K562 (cell line): Measurements from ENCODE around the gene VARS1. TPM values are rescaled to one million over a fixed set of nuclear protein-coding genes. Genes with fewer than 3 reads are reported as not detected.

Experiments used
- ADNP ChIP-seq: fragments of 200-800 bp; sonication (Bioruptor generic); IDR thresholded peaks from 2 replicates; pipeline ENCODE4 v1.6.1; 2016; ENCODE audit warnings: missing genetic modification characterization, missing compliant biosample characterization
- AFF1 ChIP-seq, 2 experiments: fragments of 450-650 bp; IDR thresholded peaks; 2 replicates each; pipeline ENCODE4 v1.6.1; 2018; ENCODE audit warnings: mild to moderate bottlenecking in 2 of 2, low read depth in 1 of 2; ENCODE audit not compliant: partially characterized antibody in 2 of 2
- BCOR ChIP-seq: fragments of 450-650 bp; IDR thresholded peaks from 2 replicates; pipeline ENCODE4 v1.6.1; 2016
- CEBPB ChIP-seq: fragments of 450-650 bp; IDR thresholded peaks from 2 replicates; pipeline ENCODE4 v1.6.1; 2016; ENCODE audit warnings: missing genetic modification characterization, missing compliant biosample characterization
- CREB5 ChIP-seq: fragments of 250-450 bp; sonication (Bioruptor Pico); IDR thresholded peaks from 2 replicates; pipeline ENCODE4 v1.5.0; 2020; ENCODE audit warnings: mild to moderate bottlenecking
- CTBP1 ChIP-seq: fragments of 450-650 bp; IDR thresholded peaks from 2 replicates; pipeline ENCODE4 v1.6.1; 2016; ENCODE audit warnings: borderline replicate concordance
- E2F6 ChIP-seq, 2 experiments: IDR thresholded peaks; 2 replicates each; pipeline ENCODE4 v1.6.1; 2011; ENCODE audit warnings: borderline replicate concordance in 1 of 2, control low read depth in 1 of 2, low read depth in 1 of 2, low read length in 1 of 2, mild to moderate bottlenecking in 1 of 2, mixed read lengths in 1 of 2, moderate library complexity in 1 of 2; ENCODE audit not compliant: insufficient read depth in 1 of 2, insufficient read length in 1 of 2, poor library complexity in 1 of 2, severe bottlenecking in 1 of 2; ENCODE audit errors: extremely low read depth in 1 of 2
- KDM2B ChIP-seq: fragments of 250-450 bp; sonication (Bioruptor Pico); IDR thresholded peaks from 2 replicates; pipeline ENCODE4 v1.8.0; 2021; ENCODE audit warnings: mild to moderate bottlenecking, moderate library complexity
- KLF10 ChIP-seq: fragments of 250-450 bp; sonication (Bioruptor Pico); IDR thresholded peaks from 2 replicates; pipeline ENCODE4 v1.6.1; 2021; ENCODE audit warnings: matching md5 sums
- MCM2 ChIP-seq: fragments of 450-650 bp; IDR thresholded peaks from 2 replicates; pipeline ENCODE4 v1.6.1; 2017; ENCODE audit warnings: low read depth, mild to moderate bottlenecking
- SAFB ChIP-seq: fragments of 200-400 bp; formaldehyde crosslinking; IDR thresholded peaks from 2 replicates; pipeline ENCODE4 v1.6.1; 2017; ENCODE audit warnings: low read depth, low read length, borderline replicate concordance
- SMARCC2 ChIP-seq: fragments of 450-650 bp; IDR thresholded peaks from 2 replicates; pipeline ENCODE4 v1.6.1; 2017; ENCODE audit warnings: antibody characterized with exemption, moderate library complexity, mild to moderate bottlenecking, low read depth
- TCF3 ChIP-seq: sonication (generic); formaldehyde crosslinking; IDR thresholded peaks from 2 replicates; pipeline ENCODE4 v1.4.0; 2020; ENCODE audit warnings: mild to moderate bottlenecking, missing genetic modification reagents
- ZBTB5 ChIP-seq: fragments of 450-650 bp; IDR thresholded peaks from 2 replicates; pipeline ENCODE4 v1.6.1; 2017; ENCODE audit warnings: antibody characterized with exemption
- ZFP1 ChIP-seq: fragments of 450-650 bp; formaldehyde crosslinking; IDR thresholded peaks from 2 replicates; pipeline ENCODE4 v1.4.0; 2020; ENCODE audit warnings: mild to moderate bottlenecking, mixed read lengths
- ZFP36 ChIP-seq: fragments of 150-350 bp; IDR thresholded peaks from 2 replicates; pipeline ENCODE4 v1.6.1; 2018; ENCODE audit warnings: low read length, low read depth; ENCODE audit not compliant: partially characterized antibody
- ZFPM2 ChIP-seq: fragments of 250-450 bp; sonication (Bioruptor Pico); IDR thresholded peaks from 2 replicates; pipeline ENCODE4 v1.5.1; 2022; ENCODE audit warnings: mild to moderate bottlenecking
- ZKSCAN1 ChIP-seq: fragments of 150-350 bp; IDR thresholded peaks from 2 replicates; pipeline ENCODE4 v1.6.1; 2016; ENCODE audit warnings: low read depth, low read length
- ZNF174 ChIP-seq: fragments of 250-450 bp; sonication (Bioruptor Pico); IDR thresholded peaks from 2 replicates; pipeline ENCODE4 v1.4.0; 2020; ENCODE audit warnings: mild to moderate bottlenecking
- ZNF23 ChIP-seq: fragments of 250-450 bp; sonication (Bioruptor Pico); IDR thresholded peaks from 2 replicates; pipeline ENCODE4 v1.4.0; 2020; ENCODE audit warnings: mild to moderate bottlenecking
- ZNF3 ChIP-seq: fragments of 250-450 bp; sonication (Bioruptor Pico); IDR thresholded peaks from 2 replicates; pipeline ENCODE4 v1.5.0; 2021; ENCODE audit warnings: mild to moderate bottlenecking, moderate library complexity
- polyA plus RNA-seq, 8 experiments: library from polyadenylated mRNA; depleted of rRNA in 4 of 8; stranded (reverse) in 5 of 8; unstranded in 3 of 8; fragments of >200 nt; fragmentation: Nextera tagmentation in 2 of 8; fragmentation: Illumina TruSeq in 1 of 8; extraction: Ambion mirVana in 2 of 8; extraction: Trizol in 1 of 8; gene quantifications; 2 replicates each; pipeline versions ENCODE4 v1.2.1 to v1.2.3, GENCODE V29; 2011 to 2014; ENCODE audit warnings: inconsistent platforms in 1 of 8, missing spikeins in 1 of 8
- total RNA-seq, 7 experiments: library from RNA; depleted of rRNA in 6 of 7; stranded (reverse); fragments of >200 nt in 6 of 7; fragmentation: Illumina TruSeq in 2 of 7; extraction: Trizol in 2 of 7; gene quantifications; 2 replicates each; pipeline versions ENCODE4 v1.2.1 to v1.2.3, GENCODE V29; 2011 to 2021; ENCODE audit warnings: low replicate concordance in 1 of 7

VARS1 gene
- total and polyA plus RNA-seq, 9 of the 15 experiments (the other 6 are each of a cell fraction or from before 2014, with no cell fraction given), result 2.9 to 488 (median 130) TPM

DNA sequence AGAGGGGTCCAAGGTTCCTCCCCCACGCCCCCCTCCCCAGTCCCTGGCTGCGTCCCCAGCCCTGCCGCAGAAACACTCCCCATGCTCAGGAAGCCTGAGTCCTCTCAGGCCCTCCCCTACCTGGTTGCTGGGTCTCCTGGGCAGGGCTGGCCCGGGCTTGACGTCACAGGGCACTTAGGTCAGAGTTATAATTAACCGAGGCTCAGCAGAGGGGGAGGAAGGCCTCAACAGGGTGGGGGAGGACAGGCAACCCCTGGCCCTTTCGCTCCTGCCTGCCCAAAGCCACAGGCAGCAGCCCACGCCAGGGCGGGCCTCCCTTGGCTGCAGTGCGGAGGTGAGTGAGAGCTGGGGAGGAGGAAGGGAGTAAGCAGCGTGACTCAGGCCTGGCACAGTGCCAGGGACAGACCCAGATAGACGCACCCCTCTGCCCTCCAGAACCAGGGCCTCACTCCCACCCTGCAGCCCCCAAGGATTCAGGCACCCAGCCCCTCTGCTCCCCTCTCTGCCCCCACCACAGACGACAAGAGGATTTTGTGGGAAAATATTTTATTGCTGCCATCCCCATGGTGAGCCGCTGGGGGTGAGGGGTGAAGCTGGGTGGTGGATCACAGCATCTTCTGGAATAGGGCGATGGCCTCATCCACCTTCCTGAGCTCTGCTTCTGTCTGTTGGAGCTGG is 18.4 kb downstream of the VARS1 start, which contains the start of gene VWA7 (continued):
- peak; percentile 57 for TF ChIP-seq ZFP36
- TF ChIP-seq ZFP1 (CRISPR knock-in tag), result no peak
- TF ChIP-seq ZBTB5, result no peak
- no peak for TF ChIP-seq MCM2
- peak; percentile 84 for TF ChIP-seq BCOR
- no peak for TF ChIP-seq ADNP (tag)
- TF ChIP-seq ZFPM2 (CRISPR knock-in tag), result peak; percentile 35; the same call in 1 of the 2 replicates
- TF ChIP-seq KDM2B (CRISPR knock-in tag), result no peak
- peak; percentile 40 to 57 for TF ChIP-seq E2F6 (IDR thresholded peaks at IDR 0.05; ENCODE audit: borderline replicate concordance in 1 of 2, extremely low read depth in 1 of 2, insufficient read depth in 1 of 2, insufficient read length in 1 of 2, low read depth in 1 of 2, low read length in 1 of 2, poor library complexity in 1 of 2, severe bottlenecking in 1 of 2)
- TF ChIP-seq SMARCC2, result peak; percentile 97
- TF ChIP-seq CEBPB (tag), result no peak
- peak in 1 of 2 experiments; percentile 87 for TF ChIP-seq AFF1 (IDR thresholded peaks at IDR 0.05; ENCODE audit: low read depth in 1 of 2, partially characterized antibody in 2 of 2)
- peak; percentile 99 for TF ChIP-seq CTBP1
- TF ChIP-seq SAFB, result peak; percentile 15; the same call in 1 of the 2 replicates
- no peak for TF ChIP-seq ZNF23 (CRISPR knock-in tag)
- no peak; the same call in 1 of the 2 replicates for TF ChIP-seq CREB5
- TF ChIP-seq KLF10 (CRISPR knock-in tag), result no peak
- no peak for TF ChIP-seq ZNF3 (CRISPR knock-in tag)
- TF ChIP-seq TCF3, result peak; percentile 72
- no peak for TF ChIP-seq ZNF174 (CRISPR knock-in tag)
- peak; percentile 91 for TF ChIP-seq ZKSCAN1
